Bronchial epithelial cell (primary cell): ENCODE measurements around the gene PICALM. TPM values are rescaled to one million over a fixed set of nuclear protein-coding genes. Genes with fewer than 3 reads are reported as not detected.
A peak's percentile ranks its signal among the peaks of the same experiment; 100 is the strongest.

Experiments used
- DNase-seq: peaks from one replicate; pipeline ENCODE4 v3.0.0-alpha.2; 2010; ENCODE audit warnings: low read depth
- FAIRE-seq: peaks from 2 replicates; lab custom pipeline; 2011; peaks lifted over from hg19 to GRCh38; lab: Jason Lieb, UNC
- H3K27me3 ChIP-seq: 2 replicates; pipeline ENCODE4 v1.5.1; 2011; ENCODE audit warnings: low read length; ENCODE audit not compliant: control insufficient read depth, insufficient read depth
- H3K36me3 ChIP-seq: 2 replicates; pipeline ENCODE4 v1.5.1; 2011; ENCODE audit warnings: low read length; ENCODE audit not compliant: control insufficient read depth, insufficient read depth
- H3K4me3 ChIP-seq: 2 replicates; pipeline ENCODE4 v1.5.1; 2011; ENCODE audit warnings: mild to moderate bottlenecking, low read depth, low read length, control low read depth
- total RNA-seq: library from RNA; depleted of rRNA; stranded (reverse); fragments of >200 nt; gene quantifications from 2 replicates; pipeline ENCODE4 v1.2.1, GENCODE V29; 2014
- TF ChIP-seq, protein P1 (sequence below): IDR thresholded peaks from 2 replicates; pipeline ENCODE4 v1.5.1; 2011; ENCODE audit warnings: mild to moderate bottlenecking, moderate library complexity, low read length, control low read depth, inconsistent platforms; ENCODE audit not compliant: insufficient read depth, severe bottlenecking

Gene PICALM
- total RNA-seq, 1 donor from 2014 or later = 203 TPM

DNA sequence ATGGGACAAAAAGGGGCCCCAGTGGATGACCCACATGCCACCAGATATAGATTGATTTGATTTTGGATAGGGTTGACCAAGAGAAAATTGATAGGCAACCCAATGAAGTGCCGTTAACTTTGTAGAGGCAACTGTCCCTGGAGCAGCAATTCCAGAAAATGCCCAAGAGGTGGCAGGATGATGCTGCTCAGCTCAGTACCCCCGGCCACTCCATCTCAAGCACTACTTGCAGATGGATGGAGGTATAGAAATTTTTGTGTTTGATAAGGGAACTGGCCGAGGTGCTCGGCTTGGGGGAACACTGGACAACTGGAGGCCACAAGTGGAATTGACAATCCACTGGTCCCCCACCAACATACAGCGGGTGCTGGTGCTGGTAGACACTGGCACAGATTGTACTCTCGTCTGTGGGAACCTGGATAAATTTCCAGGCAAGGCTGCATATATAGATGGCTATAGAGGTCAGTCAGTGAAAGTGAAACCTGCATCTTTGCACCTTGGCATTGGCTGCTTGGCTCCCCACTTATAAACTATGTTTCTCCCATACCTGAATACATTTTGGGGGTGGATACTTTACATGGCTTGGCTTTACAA lies 127.4 kb downstream of the PICALM start:
- Histone ChIP-seq H3K4me3 (no peak overlapping the region), H3K36me3 (no peaks in the 10 kb centered on the region), H3K27me3 (no peaks in the 10 kb centered on the region)
- TF ChIP-seq, protein P1, sequence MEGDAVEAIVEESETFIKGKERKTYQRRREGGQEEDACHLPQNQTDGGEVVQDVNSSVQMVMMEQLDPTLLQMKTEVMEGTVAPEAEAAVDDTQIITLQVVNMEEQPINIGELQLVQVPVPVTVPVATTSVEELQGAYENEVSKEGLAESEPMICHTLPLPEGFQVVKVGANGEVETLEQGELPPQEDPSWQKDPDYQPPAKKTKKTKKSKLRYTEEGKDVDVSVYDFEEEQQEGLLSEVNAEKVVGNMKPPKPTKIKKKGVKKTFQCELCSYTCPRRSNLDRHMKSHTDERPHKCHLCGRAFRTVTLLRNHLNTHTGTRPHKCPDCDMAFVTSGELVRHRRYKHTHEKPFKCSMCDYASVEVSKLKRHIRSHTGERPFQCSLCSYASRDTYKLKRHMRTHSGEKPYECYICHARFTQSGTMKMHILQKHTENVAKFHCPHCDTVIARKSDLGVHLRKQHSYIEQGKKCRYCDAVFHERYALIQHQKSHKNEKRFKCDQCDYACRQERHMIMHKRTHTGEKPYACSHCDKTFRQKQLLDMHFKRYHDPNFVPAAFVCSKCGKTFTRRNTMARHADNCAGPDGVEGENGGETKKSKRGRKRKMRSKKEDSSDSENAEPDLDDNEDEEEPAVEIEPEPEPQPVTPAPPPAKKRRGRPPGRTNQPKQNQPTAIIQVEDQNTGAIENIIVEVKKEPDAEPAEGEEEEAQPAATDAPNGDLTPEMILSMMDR = peak; percentile 65
- peak; percentile 50 for DNase-seq
- no peak for FAIRE-seq

DNA sequence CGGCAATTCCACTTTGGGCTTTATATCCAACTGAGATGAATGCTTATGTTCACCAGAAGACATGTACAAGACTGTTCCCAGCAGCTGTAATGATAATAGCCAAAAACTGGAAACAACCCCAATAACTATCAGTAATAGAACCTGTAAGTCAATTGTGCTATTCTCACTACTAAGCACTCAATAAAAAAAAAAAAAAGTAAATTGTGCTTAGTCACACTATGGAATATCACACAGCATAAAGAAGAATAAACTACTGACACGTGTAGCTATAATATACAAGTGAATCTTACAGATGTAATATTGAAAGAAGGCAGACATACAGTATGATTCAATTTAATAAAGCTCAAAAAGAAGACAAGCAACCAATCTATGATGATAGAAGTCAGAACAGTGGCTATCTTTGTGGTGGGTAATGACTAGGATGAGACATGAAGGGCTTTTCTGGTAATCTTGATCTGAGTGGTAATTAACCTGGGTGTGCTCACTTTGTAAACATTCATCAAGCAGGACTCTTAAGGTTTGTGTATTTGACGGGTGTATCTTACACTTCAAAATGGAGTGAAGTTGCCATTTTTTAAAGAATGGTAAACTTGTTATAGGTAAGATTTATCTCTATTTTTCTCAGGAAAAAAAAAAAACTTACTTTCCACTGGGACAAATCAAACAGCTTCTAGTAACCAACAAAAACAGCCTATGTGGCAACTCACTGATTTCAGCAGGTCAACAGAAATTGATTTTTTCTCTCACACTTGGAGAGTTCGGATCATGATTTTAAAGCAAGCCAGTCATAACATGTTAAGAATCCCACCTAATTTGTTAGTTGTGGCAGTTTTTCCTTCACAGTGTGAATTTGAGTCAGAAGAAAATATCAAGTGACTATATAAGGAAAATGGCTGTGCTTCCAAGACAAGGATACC lies 129.5 kb downstream of the PICALM start:
- FAIRE-seq = no peak

DNA sequence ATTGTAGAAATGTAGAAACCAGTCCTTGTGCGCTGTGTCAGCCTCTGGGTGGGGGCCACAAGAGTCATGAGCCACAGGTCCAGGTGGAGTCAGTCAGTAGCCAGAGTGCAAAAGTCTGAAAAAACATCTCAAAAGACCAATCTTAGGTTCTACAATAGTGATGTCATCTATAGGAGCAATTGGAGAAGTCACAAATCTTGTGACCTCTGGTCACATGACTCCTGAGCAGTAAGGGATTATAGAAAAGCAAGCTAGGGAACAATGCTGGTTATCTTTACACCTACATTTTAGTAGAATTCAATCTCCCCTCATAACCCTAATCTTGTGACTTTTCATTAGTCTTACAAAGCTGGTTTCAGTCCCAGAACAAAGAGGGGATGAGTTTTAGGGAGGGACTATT lies 131.0 kb downstream of the PICALM start:
- Histone ChIP-seq H3K36me3 (no peaks in the 10 kb centered on the region), H3K27me3 (no peaks in the 10 kb centered on the region), H3K4me3 (no peak overlapping the region)
- DNase-seq (no peak), FAIRE-seq (no peak)
- TF ChIP-seq, protein P1 = no peak

More for the DNA sequence above, 129.5 kb downstream of the PICALM start:
- DNase-seq = no peak
- Histone ChIP-seq H3K4me3 (no peak overlapping the region), H3K36me3 (no peaks in the 10 kb centered on the region), H3K27me3 (no peaks in the 10 kb centered on the region)
- TF ChIP-seq, protein P1 = no peak

DNA sequence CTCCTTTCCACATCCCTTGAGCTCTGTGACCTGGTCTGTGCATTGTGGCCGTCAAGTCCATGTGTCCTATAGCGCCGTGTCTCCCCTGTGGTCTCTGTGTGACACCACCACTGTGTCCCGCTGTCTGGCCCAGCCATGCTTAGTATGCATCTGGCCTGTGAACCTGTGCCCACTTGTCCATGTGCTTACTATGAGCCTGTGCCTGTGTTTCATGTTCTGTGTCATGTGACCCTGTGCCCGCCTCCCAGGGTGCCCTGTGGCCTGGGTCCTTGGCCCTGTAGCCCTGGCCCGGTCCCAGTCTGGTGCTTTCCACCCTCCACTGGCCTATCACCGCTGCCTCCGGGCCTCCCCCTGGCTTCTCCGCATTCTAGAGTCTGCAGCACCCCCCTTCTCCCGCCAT lies 133.1 kb downstream of the PICALM start:
- no peak for FAIRE-seq
- TF ChIP-seq, protein P1 = no peak
- no peak for DNase-seq
- Histone ChIP-seq H3K36me3 (no peaks in the 10 kb centered on the region), H3K27me3 (no peaks in the 10 kb centered on the region), H3K4me3 (no peak overlapping the region)

DNA sequence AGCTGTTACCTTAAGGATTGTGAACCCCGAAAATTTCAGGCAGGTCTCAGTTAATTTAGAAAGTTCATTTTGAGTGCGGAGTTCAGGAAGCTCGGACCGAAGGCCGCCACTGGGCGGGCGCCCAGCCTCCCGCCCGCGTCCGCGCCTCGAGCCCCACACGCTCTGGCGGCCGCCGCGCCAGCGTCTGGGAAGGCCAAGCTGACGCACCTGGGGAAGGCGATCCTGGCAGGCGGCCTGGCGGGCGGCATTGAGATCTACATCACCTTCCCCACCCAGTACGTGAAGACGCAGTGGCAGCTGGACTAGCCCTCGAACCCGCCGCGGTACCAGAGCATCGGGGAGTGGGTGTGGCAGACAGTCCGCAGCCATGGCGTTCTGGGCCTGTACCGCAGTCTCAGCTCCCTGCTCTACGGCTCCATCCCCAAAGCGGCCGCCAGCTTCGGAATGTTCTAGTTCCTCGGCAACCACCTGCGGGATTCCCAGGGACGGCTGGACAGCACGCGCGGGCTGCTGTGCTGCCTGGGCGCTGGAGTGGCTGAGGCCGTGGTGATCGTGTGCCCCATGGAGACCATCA lies 134.2 kb downstream of the PICALM start:
- FAIRE-seq (no peak), DNase-seq (no peak)
- Histone ChIP-seq H3K4me3 (no peak overlapping the region), H3K36me3 (no peaks in the 10 kb centered on the region), H3K27me3 (no peaks in the 10 kb centered on the region)
- TF ChIP-seq, protein P1 = no peak
